ENCODE data around the gene KCTD16. TPM values are rescaled to one million over a fixed set of nuclear protein-coding genes. Genes with fewer than 3 reads are reported as not detected.

The KCTD16 gene
- polyA plus RNA-seq, 1 of the 3 experiments (the other 2 are of a cell fraction): 0.03 TPM

DNA sequence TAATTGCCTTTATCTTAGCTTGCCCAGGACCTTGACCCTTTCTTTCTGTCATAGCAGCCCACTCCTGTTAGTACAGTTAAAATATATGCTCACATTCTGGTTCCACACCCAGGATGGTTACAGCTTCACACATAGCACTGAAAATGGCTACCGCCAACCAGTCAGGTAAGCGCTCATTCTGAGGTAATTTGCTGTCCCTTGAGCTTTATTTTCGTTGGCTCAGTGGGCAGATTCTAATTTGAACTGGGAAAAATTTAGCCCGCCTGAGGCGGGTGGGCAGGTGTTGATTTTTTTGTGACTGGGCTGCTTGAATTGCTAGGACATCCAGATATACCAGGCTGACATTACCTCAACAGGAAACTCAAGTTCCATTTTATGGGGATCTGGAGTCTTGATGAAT, 137.5 kb downstream of the KCTD16 start:
- H3K9me3 ChIP-seq: no peaks in the 10 kb centered on the region
- H3K4me2 ChIP-seq: no peak overlapping the region
- no peak overlapping the region for H3K27ac ChIP-seq (ENCODE audit: low read depth in 2 of 2, low read length in 1 of 2)
- no peaks in the 10 kb centered on the region for H3K36me3 ChIP-seq (replicated peaks in 1 of 2; ENCODE audit: control insufficient read depth in 1 of 2, insufficient read depth in 2 of 2, low read length in 1 of 2)
- no peak overlapping the region for H3K9ac ChIP-seq
- no peak for DNase-seq
- no peaks in the 10 kb centered on the region for H3K79me2 ChIP-seq (ENCODE audit: insufficient read depth)
- no peaks in the 10 kb centered on the region for H4K20me1 ChIP-seq (ENCODE audit: insufficient read depth)
- no peaks in the 10 kb centered on the region; the same call in 1 of the 2 replicates for H3K27me3 ChIP-seq (ENCODE audit: insufficient read depth)
- no peak overlapping the region for H3K4me3 ChIP-seq (ENCODE audit: low read depth in 2 of 2, low read length in 1 of 2)
- no peaks in the 10 kb centered on the region for H3F3A ChIP-seq (replicated peaks; ENCODE audit: insufficient read depth)
- ChIA-PET CTCF (interaction anchor here (0.9 to 1.5 kb wide), 4 partner anchors 11 to 916 kb away, joined by 3 read pairs; no protein-coding TSS in a partner anchor), POLR2A (no interaction called here)
- H3K4me1 ChIP-seq (ENCODE audit: control insufficient read depth in 1 of 2, insufficient read depth in 2 of 2, low read depth in 1 of 2, low read length in 1 of 2): peaks cover 0 to 4% of the 10 kb centered on the region in 2 experiments; a peak in 2 of 4 replicates
- 61% methylated on average over 5 of the region's 5 CpGs for WGBS (ENCODE audit: low lambda C conversion rate)
- TF ChIP-seq, protein P1, sequence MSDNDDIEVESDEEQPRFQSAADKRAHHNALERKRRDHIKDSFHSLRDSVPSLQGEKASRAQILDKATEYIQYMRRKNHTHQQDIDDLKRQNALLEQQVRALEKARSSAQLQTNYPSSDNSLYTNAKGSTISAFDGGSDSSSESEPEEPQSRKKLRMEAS (IDR thresholded peaks at IDR 0.05; ENCODE audit: low read depth): no peak
- TF ChIP-seq MEF2A (IDR thresholded peaks at IDR 0.05; ENCODE audit: borderline replicate concordance, low read depth): no peak
- TF ChIP-seq FOXJ3 (CRISPR knock-in tag; IDR thresholded peaks at IDR 0.05): no peak
- TF ChIP-seq, protein P2, sequence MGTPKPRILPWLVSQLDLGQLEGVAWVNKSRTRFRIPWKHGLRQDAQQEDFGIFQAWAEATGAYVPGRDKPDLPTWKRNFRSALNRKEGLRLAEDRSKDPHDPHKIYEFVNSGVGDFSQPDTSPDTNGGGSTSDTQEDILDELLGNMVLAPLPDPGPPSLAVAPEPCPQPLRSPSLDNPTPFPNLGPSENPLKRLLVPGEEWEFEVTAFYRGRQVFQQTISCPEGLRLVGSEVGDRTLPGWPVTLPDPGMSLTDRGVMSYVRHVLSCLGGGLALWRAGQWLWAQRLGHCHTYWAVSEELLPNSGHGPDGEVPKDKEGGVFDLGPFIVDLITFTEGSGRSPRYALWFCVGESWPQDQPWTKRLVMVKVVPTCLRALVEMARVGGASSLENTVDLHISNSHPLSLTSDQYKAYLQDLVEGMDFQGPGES (IDR thresholded peaks at IDR 0.05; ENCODE audit: low read depth, low read length): no peak
- no peak for TF ChIP-seq CHD2 (IDR thresholded peaks at IDR 0.05; ENCODE audit: low read length, partially characterized antibody)
- no peak for TF ChIP-seq REST (IDR thresholded peaks at IDR 0.05; ENCODE audit: low read depth, low read length)
- TF ChIP-seq CTCF (IDR thresholded peaks at IDR 0.05): no peak
- TF ChIP-seq GATA2 (CRISPR knock-in tag; IDR thresholded peaks at IDR 0.05): no peak
- TF ChIP-seq ELF1 (IDR thresholded peaks at IDR 0.05): no peak
- TF ChIP-seq RCOR1 (IDR thresholded peaks at IDR 0.05; ENCODE audit: low read length): no peak
- TF ChIP-seq FOSL2 (IDR thresholded peaks at IDR 0.05; ENCODE audit: borderline replicate concordance, low read depth): no peak
- TF ChIP-seq, protein P3, sequence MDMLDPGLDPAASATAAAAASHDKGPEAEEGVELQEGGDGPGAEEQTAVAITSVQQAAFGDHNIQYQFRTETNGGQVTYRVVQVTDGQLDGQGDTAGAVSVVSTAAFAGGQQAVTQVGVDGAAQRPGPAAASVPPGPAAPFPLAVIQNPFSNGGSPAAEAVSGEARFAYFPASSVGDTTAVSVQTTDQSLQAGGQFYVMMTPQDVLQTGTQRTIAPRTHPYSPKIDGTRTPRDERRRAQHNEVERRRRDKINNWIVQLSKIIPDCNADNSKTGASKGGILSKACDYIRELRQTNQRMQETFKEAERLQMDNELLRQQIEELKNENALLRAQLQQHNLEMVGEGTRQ (IDR thresholded peaks at IDR 0.05; ENCODE audit: borderline replicate concordance, low read depth, low read length): no peak
- no peak overlapping the region for H2AFZ ChIP-seq (ENCODE audit: low read depth)
- no peaks in the 10 kb centered on the region for H3K9me2 ChIP-seq

Data from SK-N-SH (cell line).